ENCODE results near the gene OTUB1. TPM values are rescaled to one million over a fixed set of nuclear protein-coding genes. Genes with fewer than 3 reads are reported as not detected.

Gene OTUB1
- total RNA-seq, 1 experiment from 2014 or later = 69.0 TPM

DNA sequence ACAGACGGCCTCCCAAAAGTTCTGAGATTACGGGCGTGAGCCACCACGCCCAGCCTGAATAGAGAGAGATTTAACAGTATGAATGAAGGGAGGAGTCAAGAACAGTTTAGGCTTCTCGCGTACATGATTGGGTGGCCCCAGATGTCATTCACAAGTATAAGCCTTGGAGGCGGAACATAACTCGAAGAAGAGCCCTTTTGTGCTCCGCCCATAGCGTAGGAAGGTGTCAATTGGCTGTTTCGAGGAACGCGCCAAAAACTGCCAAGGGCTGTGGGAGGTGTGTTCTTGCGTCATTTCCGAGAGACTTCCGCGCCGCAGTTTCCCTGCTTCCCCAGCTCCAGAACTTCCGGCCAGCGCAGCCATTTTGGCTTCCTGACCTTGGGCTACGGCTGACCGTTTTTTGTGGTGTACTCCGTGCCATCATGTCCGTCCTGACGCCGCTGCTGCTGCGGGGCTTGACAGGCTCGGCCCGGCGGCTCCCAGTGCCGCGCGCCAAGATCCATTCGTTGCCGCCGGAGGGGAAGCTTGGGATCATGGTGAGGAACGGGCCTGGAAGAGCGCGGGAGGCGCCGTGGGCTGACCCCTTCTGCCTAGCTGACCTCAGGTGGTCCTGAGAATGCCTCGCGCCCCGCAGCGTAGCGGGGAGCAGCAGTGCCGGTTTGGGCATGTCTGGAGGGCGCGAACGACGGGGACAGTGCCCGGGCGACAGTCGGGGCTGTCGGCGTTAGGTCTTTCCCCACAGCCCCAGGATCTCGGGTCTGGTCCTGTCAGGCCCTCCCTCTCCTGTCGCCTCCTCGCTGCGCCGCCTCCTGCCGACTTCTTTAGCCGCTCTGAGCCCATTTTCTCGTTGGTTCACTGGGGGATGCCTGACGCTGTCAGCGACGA is 11.7 kb upstream of the OTUB1 start, which contains the start of gene COX8A:
Gene COX8A (plus strand): TSS at position 362 of the 885 bp plus-strand sequence. CDS start 61 bp downstream, at position 423.
- peak; percentile 100 for DNase-seq (ENCODE audit: low spot score)

DNA sequence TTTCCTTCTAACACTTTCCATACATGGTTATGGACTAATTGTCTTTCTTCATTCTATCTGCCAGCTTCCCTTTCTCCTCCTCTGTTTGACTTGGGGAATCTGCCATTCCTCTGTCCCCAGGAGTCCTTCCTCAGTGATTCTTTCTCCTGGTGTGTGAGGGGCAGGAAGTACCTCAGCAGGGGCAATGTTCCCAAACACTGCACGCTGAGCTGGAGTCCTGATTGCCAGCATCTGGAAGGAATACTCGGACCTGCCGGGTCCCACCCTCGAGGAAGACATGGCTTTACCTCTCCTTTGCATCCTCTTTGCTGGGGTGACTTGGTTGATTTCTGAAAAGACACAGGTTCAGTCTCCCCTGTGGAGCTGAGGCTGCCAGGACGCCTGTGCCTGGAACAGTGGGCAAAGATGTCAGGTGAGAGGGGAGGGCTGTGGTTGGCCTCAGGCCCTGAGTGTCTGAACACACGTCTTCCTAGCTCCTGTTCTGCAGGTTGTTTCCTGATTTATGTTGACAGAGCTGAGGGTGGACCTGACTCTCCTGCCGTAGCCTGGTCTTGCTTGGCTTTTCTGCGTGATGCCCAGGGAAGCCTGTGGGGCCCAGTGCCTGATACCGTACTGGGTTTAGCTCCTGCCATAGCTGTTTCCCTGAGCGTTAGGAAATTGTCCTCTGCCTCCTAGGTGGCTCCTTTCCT is 7.5 kb upstream of the OTUB1 start:
- no peak for DNase-seq (ENCODE audit: low spot score)

DNA sequence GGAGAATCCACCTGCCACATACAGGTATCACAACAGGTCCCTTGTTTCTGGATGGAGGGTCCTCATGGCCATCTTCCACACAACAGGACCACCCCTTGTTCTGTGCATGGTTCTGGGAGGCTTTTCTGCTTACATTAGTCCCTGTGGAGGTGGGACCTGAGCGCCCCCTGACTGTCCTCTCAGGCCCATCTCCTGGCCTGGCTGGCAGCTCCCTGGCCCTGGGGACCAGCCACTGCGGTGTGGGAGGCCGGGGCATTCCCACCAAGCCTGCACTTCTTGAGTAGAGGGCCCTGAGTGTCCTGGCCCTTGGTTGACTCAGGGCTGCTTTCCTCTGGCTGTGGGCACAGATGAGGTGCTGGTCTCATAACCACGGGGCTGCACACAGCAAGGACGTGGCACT is 6.8 kb upstream of the OTUB1 start:
- no peak for DNase-seq (ENCODE audit: low spot score)

DNA sequence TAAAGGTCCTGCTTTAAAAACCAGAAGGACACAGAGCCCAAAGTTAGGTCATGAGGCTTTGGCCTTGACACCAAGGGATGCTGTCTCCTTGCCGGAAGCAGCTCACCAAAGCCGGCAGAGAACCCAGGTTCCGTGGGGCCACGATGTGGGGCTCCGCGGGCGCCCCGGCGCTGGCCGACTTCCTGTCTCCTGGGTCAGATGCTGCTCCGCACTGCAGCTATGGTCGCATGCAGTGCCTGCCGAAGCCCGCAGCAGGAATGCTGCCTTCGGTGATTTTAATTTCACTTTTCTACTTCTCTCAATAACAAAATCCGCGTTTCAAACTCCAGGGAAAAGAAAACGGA is 454 bp upstream of the OTUB1 start:
- DNase-seq (ENCODE audit: low spot score) = no peak

DNA sequence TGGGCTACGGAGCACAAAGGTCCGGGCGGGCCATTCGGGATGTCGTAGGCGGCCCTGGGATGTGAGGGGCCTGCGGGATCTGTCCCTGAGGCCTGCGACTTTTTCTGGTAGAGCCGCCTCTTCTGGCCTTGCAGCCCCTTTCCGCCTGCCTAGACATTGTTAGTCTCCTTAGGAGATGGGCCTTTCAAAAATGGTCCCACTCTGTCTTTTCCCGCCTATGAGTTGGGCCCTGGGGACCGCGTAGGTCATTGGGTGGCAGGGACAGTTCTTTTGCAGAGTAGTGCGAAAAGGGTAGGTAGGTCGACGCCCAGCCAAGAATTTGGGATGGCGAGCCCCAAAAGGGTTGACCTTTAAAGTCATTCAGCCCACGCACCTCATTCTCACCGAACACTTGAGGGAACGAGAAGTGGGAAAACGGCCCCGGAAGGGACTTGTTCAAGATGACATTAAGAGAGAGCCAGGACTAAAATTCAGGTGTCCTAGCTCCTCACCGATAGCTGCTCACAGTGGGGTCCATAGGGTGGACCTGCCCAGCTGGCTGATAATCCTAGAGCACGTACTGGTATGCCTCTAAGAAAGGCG is 785 bp downstream of the OTUB1 start:
- no peak for DNase-seq (ENCODE audit: low spot score)

DNA sequence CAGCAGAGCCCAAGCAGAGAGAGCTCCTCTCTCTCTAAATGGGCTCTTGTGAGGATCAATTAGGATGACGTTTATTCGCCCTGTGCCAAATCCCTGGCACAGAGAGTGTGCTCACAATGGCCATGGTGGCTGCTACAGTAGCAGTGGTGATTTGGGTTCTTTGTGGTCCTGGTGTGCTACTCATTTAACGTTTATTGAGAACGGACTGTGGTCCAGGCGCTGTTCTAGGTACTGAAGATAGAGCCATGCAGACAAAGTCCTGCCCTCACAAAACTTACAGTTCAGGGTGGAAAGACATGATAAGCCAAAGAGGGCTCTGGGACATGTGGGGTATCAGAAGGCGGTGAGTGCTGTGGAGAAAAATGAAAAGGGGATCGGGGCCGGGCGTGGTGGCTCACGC is 5.3 kb downstream of the OTUB1 start:
- DNase-seq (ENCODE audit: low spot score) = no peak

DNA sequence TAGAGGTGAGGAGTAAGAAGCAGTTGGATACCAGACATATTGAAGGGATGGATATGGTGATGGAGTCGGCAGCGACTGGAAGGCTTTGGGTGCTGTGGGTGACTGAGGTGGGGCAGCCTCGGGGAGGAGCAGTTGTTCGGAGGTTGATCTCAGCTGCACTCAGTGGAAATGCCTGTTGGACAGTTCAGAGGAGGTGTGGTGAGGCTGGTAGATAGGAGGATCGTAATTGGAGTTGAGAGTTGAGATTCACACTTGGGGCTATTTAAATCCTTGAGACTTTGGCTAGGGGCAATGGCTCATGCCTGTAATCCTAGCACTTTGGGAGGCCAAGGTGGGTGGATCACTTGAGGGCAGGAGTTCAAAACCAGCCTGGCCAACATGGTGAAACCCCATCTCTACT is 6.9 kb downstream of the OTUB1 start:
- DNase-seq (ENCODE audit: low spot score) = no peak

DNA sequence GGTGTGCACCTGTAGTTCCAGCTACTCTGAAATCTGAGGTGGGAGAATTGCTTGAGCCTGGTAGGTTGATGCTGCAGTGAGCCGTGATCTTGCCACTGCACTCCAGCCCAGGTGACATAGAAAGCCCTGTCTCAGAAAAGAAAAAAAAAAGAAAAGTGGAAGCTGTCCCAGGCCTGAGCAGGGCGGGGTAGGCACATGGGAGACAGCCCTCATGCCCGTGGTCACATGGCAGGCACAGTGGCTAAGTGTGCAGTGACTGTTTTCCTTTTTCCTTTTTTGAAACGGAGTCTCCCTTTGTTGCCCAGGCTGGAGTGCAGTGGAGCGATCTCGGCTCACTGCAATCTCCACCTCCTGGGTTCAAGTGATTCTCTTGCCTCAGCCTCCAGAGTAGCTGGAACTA is 7.8 kb downstream of the OTUB1 start:
- DNase-seq (ENCODE audit: low spot score) = no peak

DNA sequence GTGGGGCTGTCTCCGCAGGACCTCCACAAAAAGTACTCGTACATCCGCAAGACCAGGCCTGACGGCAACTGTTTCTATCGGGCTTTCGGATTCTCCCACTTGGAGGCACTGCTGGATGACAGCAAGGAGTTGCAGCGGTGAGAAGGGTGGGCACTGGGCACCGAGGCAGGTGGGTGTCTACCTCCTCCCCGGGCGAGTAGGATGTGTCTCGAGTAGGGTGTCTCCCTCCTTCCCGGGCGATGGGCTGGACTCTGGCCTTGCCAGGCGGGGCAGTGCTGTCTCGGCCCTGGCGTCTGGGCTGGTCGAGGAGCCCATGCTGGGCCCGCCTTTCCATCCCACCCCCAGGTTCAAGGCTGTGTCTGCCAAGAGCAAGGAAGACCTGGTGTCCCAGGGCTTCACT is 10.3 kb downstream of the OTUB1 start:
- DNase-seq (ENCODE audit: low spot score) = no peak

DNA sequence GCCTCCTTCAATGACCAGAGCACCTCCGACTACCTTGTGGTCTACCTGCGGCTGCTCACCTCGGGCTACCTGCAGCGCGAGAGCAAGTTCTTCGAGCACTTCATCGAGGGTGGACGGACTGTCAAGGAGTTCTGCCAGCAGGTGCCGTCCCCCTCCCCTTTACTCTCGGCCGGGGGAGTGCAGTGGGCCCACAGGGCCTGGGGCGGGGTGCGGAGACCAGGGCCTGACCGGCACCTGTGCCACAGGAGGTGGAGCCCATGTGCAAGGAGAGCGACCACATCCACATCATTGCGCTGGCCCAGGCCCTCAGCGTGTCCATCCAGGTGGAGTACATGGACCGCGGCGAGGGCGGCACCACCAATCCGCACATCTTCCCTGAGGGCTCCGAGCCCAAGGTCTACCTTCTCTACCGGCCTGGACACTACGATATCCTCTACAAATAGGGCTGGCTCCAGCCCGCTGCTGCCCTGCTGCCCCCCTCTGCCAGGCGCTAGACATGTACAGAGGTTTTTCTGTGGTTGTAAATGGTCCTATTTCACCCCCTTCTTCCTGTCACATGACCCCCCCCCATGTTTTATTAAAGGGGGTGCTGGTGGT is 11.0 kb downstream of the OTUB1 start:
- no peak for DNase-seq (ENCODE audit: low spot score)

DNA sequence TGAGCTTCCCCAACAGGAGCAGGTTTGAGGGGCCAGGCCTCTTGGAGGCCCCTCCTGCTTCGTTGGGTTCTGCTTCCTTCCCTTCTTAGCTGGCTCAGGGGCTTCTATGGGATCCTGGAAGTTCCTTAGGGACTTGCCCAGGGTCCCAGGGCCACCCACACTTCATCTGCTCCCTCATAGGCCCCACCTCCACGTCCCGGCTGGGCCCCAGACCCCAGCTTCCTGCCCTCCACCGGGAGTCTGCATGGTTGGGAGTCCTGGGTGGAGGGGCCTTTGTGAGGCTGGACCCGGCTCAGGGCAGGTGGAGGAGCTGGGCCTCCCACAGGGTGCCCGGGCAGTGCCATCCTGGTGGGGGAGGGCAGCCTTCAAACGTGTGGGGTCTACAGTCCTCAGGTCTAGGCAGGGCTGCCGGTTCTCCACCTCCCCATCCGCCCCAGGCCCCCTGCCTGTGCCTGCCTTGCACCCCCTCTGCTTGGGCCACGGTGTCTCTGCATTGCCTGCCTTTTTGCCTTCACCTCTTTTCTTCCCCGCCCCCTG is 11.6 kb downstream of the OTUB1 start:
- DNase-seq (ENCODE audit: low spot score) = no peak

DNA sequence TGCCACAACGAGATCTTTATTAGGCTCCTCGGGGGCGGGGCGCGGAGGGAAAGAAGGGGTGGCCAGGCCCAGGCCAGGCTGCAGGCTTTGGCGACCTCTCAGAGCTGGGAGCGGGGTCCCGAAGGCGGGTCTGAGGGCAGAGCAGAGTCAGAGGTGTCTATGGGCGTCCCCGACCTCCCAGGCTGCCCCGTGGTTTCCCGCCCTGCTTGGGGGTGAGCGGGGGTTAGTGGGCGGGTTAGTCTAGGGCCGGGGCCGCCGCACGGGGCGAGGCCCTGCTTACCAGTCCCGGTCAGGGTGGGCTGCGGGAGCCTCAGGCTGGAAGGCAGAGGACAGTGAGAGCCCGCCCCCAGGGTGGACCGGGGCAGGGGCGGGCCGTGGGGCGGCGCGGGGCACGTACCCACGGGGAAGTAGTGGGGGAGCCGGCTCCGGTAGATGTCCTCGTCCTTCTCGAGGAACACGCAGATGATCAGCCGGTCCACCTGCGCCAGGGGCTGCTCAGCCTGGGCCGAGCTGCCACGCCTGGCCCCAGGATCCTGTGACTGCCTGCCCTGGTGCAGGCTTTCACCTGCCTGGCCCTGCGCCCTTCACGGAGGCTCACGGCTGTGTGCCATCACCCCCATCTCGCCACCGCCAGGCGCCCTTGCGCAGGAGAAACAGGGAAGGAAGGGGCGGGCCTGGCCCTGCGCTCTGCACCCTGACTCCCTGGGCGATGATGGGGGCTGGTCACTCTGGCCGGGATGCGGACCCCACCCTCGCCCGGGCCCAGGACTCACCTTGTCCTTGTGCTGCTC is 12.5 kb downstream of the OTUB1 start:
- no peak for DNase-seq (ENCODE audit: low spot score)

DNA sequence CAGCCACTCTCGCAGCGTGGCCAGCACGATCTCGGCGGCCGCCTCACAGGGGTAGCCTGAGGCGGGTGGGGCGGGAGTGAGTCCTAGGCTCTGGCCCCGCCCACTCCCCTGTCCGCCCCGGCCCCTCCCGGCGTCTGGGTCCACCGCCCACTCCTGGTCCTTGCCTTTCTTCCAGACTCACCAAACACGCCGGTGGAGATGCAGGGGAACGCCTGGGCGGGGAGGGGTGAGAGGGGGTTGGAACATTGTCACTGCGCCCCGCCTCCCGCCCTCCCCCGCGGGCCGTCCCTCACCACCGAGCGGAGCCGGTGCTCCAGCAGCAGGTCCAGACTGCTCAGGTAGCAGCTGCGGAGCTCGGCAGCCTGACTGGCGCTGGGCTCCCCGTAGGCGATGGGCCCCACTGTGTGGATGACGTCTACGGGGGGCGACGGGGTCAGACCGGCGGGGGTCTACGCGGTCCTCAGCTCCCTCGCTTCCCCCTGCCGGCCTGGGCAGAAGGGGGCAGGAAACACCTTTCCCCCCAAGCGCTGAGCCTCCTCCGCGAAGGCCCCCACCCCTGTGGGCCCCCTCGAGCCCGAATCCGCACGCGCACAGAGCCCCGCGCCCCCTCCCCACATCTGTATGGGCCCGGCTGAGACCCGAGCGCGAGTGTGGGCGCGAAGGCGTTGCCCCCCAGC is 13.2 kb downstream of the OTUB1 start:
- DNase-seq (ENCODE audit: low spot score) = no peak

DNA sequence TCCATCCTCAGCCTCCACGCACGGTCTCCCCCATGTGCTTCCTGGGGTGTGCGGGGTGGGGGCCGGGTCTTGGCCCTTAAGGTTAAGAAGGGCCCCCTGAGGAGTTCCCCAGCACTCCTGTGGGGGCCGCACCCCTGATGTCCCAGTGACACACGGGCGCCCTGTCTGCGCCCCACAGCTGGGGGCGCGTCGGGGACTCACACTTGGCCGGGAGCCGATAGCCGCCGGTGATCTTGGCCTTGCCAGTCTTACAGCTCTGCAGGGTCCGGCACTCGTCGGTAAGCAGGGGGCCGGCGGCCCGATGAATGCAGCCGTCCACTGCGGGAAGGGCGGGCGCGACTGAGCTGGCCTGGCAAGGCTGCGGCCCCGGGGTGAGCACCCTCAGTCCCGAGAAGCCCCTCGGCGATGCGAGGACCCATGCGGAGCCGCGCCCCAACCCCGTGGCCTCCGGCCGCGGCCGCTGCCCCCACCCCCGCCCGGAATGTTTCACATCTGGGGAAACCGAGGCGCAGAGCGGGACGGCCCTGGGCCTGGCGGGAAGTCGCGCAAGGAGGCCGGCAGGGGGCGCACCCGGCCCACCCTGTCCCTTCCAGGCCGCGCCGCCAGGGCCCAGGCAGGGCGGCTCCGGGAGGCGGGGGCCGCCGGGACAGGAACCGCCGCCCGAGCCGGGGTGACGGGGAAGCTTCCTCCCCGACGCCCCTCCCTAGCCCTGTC is 13.9 kb downstream of the OTUB1 start:
- DNase-seq (ENCODE audit: low spot score) = no peak

DNA sequence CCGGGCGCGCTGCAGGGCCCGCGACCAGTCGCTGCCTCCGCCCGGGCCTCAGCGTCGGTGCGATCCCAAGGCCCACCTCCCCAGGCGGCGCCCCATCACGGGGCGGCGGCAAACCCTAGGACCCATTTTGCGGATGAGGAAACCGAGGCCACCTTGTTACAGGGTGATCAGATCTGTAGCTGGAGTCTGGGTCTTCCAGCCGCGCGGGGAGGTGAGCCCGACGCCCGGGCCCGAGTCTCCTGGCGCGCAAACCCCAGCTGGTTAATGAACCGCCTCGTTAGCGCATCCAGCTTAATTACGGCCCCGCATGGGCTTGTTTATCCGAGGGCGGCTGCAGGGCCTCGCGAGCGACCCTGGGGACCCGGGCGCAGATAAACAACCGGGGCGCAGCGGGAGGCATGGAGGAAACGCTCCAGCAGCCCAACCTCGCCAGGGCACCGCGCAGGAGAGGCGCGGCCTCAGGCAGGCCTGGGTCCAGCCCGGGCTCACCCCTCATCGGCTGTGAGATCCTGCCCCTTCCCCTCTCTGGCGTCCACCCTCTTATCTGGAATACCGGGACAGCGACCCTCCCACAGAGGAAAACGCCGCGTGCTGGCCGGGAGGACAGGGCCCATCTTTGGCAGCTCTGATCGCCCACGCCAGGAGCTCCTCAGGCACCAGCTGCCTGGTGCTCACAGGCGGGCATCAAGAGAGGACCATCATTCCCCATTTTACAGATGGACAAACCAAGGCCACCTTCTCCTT is 14.7 kb downstream of the OTUB1 start:
- DNase-seq (ENCODE audit: low spot score) = no peak

DNA sequence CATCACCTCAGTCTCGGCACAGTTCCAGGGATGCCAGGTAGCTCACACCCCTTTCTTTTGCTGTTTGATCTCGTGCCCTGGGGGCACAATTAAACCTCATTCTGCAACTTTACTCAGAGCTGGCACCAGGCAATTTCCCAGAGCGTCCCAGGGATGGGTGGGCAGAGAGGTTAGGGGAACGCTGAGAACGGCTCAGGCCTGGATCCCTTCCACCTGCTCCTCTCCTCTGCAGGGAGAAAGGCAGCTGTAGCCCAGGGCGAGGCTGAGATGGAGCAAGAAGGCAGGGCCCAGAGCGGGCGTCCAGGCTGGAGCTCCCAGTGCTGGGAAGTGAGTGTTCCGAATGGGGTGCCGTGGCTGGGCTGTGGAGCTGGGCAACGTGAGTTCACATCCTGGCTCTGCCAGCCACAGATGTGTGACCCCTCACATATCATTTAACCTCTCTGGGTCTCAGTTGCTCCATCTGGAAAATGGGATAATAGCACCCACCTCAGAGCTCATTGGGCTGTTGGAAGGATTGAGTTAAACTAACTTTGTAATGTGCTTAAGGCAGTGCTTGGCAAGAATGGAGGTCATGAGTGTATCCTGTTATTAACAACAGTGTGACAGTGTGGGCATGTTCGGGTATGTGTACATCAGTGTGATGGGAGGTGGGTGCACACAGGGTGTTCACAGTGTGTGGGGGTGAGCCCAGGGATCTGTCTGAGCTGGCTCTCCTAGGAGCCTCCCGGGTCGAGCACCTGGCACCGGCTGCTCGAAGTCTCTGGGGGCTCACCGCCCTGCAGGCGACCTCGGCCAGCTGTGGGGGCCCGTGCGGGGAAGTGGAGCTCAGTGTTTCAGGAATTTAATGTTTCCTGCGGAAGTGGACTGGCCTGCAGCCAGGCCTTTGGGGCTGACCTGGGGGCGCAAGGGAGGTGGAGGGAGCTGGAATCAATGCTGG is 15.5 kb downstream of the OTUB1 start:
- no peak for DNase-seq (ENCODE audit: low spot score)

DNA sequence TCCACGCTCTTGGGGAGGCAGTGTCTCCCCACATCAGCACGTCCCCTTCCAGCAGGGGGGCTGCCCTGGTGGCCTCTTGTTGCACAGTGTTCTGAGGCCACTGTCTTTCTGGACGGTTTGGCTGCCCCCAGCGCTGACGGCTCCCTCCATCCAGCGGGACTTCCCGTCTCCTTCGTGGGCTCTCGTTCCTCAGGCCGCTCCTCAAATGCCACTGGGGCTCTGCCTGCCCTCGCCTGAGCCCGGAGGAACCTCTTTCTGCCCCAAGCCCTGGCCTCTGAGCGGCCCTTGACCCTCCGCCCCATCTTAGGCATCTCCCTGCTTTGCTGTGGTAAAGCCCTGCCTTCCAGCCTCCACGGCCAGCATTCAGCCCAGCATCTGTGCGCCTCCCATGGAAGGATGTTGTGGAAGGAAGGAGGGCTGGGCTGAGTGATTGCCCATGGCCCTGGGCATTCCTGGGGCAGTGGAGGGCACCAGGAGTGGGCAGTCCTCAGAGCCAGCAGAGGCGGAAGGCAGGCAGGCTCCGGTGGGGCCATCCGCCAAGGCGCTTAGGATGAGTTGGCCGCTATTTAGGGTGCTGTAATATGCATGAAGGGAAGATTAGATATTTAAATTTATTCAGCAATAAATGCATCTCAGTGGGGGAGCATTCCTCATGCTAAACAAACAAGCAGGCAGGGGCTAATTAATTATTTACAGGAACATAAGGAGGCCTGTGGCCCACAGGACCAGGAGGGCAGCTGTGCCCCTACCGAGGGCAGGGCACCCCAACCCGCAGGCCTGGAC is 17.8 kb downstream of the OTUB1 start:
- DNase-seq (ENCODE audit: low spot score) = no peak

DNA sequence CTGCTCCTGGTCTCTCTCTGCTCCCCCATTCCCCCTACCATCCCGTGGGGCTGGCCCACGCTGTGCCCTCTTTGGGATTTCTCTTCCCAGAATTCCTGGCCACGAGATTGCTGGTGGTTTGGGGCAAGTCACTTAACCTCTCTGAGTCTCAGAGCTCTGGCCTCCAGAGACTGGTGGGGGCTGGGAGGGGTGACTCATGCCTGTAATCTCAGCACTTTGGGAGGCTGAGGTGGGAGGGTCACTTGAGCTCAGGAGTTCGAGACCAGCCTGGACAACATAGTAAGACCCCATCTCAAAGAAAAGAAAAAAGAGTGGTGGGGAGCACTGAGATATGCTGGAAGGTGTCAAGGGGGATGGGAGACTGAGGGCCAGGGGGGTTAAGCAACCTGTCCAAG is 18.3 kb downstream of the OTUB1 start:
- DNase-seq (ENCODE audit: low spot score) = no peak

Data from H4 (cell line).